Gastroesophageal sphincter (tissue), 4 donors: ENCODE results near the gene SUPT20HL1. TPM values are rescaled to one million over a fixed set of nuclear protein-coding genes. Genes with fewer than 3 reads are reported as not detected.

Source experiments
- ATAC-seq: fragments of 150-250 bp; one replicate; pipeline ENCODE4 v1.9.1; 2016; ENCODE audit warnings: mild to moderate bottlenecking, moderate library complexity
- H3K27ac ChIP-seq, 4 donors: fragments of 200-600 bp; sonication (generic) in 3 of 4; 1 replicate in 3 of 4; 2 replicates in 1 of 4; pipeline ENCODE4 v1.5.1; 2016 to 2019
- H3K27me3 ChIP-seq: fragments of 200-600 bp; sonication (generic); one replicate; pipeline ENCODE4 v1.5.1; 2019
- H3K36me3 ChIP-seq, 2 donors: fragments of 200-600 bp; sonication (generic); one replicate each; pipeline ENCODE4 v1.5.1; 2019; ENCODE audit warnings: control low read depth in 1 of 2
- H3K4me1 ChIP-seq, 3 donors: fragments of 200-600 bp; sonication (generic); 1 replicate in 2 of 3; 2 replicates in 1 of 3; pipeline ENCODE4 v1.5.1; 2016 to 2019; ENCODE audit warnings: control low read depth in 2 of 3
- H3K4me3 ChIP-seq, 2 donors: fragments of 200-600 bp; sonication (generic); one replicate each; pipeline ENCODE4 v1.5.1; 2019; ENCODE audit warnings: mild to moderate bottlenecking in 1 of 2, moderate library complexity in 1 of 2
- H3K9me3 ChIP-seq, 3 donors: fragments of 200-600 bp; sonication (generic); one replicate each; pipeline ENCODE4 v1.5.1; 2017 to 2019; ENCODE audit warnings: control low read depth in 2 of 3
- EP300 ChIP-seq: sonication (generic); formaldehyde crosslinking; IDR thresholded peaks from one replicate; pipeline ENCODE4 v1.6.1; 2017; ENCODE audit warnings: antibody characterized with exemption, mild to moderate bottlenecking
- POLR2A ChIP-seq, 2 donors: fragments of 450-650 bp; IDR thresholded peaks; one replicate each; pipeline ENCODE4 v1.6.1; 2017; ENCODE audit warnings: antibody characterized with exemption in 2 of 2, mild to moderate bottlenecking in 2 of 2, moderate library complexity in 1 of 2
- POLR2AphosphoS5 ChIP-seq: sonication (generic); formaldehyde crosslinking; IDR thresholded peaks from one replicate; pipeline ENCODE4 v1.6.1; 2017; ENCODE audit warnings: antibody characterized with exemption
- WGBS, 2 donors: methylation state at CpG; one replicate each; pipeline ENCODE4 v1.1.5; 2018; ENCODE audit warnings: low coverage in 1 of 2; 5-methylcytosine and 5-hydroxymethylcytosine counted together
- total RNA-seq, 4 donors: library from RNA; depleted of rRNA; stranded (reverse); fragments of >200 nt; gene quantifications; one replicate each; pipeline ENCODE4 v1.1.0, GENCODE V29; 2016
- TF ChIP-seq, protein P1 (sequence below), 4 experiments: fragments of 200-600 bp in 2 of 4; fragments of 450-650 bp in 2 of 4; sonication (generic) in 1 of 4; IDR thresholded peaks; one replicate each; pipeline ENCODE4 v1.5.1; 2017 to 2019; ENCODE audit warnings: antibody characterized with exemption in 4 of 4, mild to moderate bottlenecking in 2 of 4, moderate library complexity in 2 of 4

Gene SUPT20HL1
- total RNA-seq, 4 donors from 2014 or later: 0.12 to 1.4 TPM; not detected in 2

DNA sequence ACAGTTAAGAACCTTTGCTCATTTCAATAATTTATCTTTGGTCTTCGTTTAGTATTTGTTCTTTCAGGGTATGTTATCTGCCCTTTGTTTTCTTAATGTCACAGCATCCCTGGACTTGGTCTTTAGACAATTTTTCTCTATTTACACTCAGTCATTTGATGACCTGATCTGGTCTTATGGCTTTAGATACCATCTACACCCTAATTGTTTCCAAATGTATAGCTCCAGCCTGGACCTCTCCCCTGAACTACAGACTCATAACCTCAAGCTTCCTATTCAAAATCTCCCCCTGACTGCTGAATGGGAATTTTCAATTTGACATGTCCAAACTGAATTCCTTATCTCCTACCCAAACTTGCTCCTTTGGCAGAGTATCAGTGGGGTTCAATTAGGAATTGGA is 42.9 kb upstream of the SUPT20HL1 start:
- WGBS, 2 donors: 20 to 75% methylated on average over 1 of the region's 1 CpG
- ATAC-seq: no peak

DNA sequence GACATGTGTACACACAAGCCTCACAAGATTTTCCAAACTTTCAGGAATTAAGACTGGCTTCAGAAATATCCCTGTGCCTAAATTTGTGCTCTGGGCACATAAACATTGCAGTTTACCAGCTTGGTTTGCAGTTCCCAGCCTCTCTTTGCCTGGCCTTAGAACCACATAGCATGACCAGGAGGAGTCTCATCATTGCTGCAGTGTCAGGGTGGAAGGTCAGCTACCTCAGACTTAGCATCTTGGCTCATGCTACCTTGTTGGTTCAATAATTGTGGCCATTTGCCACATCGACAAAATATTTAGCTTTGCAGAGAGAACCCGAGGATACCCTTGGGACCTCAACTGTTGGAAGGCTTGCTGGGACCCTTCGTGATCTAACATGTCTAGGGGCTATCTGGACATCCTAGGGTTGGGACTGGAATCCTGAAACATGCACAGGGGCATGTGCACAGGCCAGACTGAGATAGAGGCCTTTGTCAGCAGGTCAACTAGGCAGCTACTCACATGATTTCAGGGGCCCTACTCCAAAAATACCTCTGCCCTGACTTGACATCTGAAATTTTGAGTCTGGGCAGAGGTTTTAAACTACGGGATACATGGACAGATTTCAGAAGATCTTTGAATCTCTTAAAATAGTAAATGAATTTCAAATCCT is 38.6 kb upstream of the SUPT20HL1 start:
- no peak for ATAC-seq
- no peak for TF ChIP-seq EP300
- TF ChIP-seq POLR2A (IDR thresholded peaks at IDR 0.05): no peak
- TF ChIP-seq, protein P1, sequence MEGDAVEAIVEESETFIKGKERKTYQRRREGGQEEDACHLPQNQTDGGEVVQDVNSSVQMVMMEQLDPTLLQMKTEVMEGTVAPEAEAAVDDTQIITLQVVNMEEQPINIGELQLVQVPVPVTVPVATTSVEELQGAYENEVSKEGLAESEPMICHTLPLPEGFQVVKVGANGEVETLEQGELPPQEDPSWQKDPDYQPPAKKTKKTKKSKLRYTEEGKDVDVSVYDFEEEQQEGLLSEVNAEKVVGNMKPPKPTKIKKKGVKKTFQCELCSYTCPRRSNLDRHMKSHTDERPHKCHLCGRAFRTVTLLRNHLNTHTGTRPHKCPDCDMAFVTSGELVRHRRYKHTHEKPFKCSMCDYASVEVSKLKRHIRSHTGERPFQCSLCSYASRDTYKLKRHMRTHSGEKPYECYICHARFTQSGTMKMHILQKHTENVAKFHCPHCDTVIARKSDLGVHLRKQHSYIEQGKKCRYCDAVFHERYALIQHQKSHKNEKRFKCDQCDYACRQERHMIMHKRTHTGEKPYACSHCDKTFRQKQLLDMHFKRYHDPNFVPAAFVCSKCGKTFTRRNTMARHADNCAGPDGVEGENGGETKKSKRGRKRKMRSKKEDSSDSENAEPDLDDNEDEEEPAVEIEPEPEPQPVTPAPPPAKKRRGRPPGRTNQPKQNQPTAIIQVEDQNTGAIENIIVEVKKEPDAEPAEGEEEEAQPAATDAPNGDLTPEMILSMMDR (IDR thresholded peaks at IDR 0.05): no peak
- TF ChIP-seq POLR2AphosphoS5: no peak
- no peaks in the 10 kb centered on the region for H3K9me3 ChIP-seq
- 83% methylated on average over 2 of the region's 4 CpGs; no CpG with 5 or more reads in 1 of the 2 donors for WGBS, 2 donors
- H3K4me3 ChIP-seq: no peak overlapping the region
- H3K27me3 ChIP-seq: no peaks in the 10 kb centered on the region
- H3K36me3 ChIP-seq: no peaks in the 10 kb centered on the region
- H3K27ac ChIP-seq: no peak overlapping the region
- H3K4me1 ChIP-seq: no peaks in the 10 kb centered on the region

More for the DNA sequence above, 42.9 kb upstream of the SUPT20HL1 start:
- H3K9me3 ChIP-seq: no peaks in the 10 kb centered on the region
- H3K36me3 ChIP-seq: no peaks in the 10 kb centered on the region
- H3K27ac ChIP-seq: no peak overlapping the region
- TF ChIP-seq EP300 (no peak), POLR2A (IDR thresholded peaks at IDR 0.05) (no peak), POLR2AphosphoS5 (no peak)
- TF ChIP-seq, protein P1 (IDR thresholded peaks at IDR 0.05): no peak
- no peaks in the 10 kb centered on the region for H3K4me1 ChIP-seq
- no peak overlapping the region for H3K4me3 ChIP-seq
- no peaks in the 10 kb centered on the region for H3K27me3 ChIP-seq

DNA sequence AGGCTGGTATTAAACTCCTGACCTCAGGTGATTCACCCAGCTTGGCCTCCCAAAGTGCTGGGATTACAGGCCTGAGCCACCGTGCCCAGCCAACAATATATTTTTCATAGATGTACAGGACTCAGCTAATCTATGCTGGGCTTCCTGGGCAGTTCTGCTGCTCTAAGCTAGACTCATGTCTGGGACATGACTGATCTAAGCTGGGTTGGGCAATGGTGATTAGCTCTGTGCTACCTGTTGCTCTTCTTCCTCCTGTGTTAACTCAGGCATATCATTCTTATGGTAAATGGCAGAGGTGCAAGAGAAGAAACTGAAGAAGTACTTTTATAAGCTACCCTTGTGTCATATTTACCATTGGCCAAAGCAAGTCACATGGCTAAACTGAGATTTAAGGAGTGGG is 35.2 kb upstream of the SUPT20HL1 start:
- no peak overlapping the region for H3K4me3 ChIP-seq
- TF ChIP-seq POLR2A (IDR thresholded peaks at IDR 0.05): no peak
- TF ChIP-seq, protein P1 (IDR thresholded peaks at IDR 0.05): no peak
- no peak for TF ChIP-seq POLR2AphosphoS5
- no peak for TF ChIP-seq EP300
- no CpG with 5 or more reads among the region's 1 CpG for WGBS, 2 donors
- no peaks in the 10 kb centered on the region for H3K36me3 ChIP-seq
- H3K4me1 ChIP-seq: no peaks in the 10 kb centered on the region
- no peak for ATAC-seq
- H3K9me3 ChIP-seq: no peaks in the 10 kb centered on the region
- no peaks in the 10 kb centered on the region for H3K27me3 ChIP-seq
- no peak overlapping the region for H3K27ac ChIP-seq

DNA sequence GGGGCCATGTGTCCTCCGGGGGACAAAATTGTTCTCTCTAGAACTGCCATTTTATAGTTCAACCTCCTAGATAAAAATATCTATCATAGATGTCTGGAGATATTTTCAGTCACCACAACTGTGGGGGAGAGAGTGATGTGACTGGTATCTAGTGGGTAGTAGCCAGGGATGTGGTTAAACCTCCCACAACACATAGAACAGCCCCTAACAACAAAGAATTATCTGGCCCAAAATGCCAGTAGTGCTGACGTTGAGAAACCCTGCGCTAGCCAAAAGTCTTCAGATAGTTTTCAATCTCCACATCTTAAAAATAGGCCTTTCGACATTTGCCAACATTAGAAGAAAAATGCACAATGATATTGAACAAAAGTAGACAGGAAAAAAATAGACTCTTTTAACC is 27.6 kb upstream of the SUPT20HL1 start:
- Histone ChIP-seq H3K4me1 (no peaks in the 10 kb centered on the region), H3K9me3 (no peaks in the 10 kb centered on the region), H3K36me3 (no peaks in the 10 kb centered on the region), H3K27ac (no peak overlapping the region), H3K4me3 (no peak overlapping the region), H3K27me3 (no peaks in the 10 kb centered on the region)
- no peak for ATAC-seq
- no peak for TF ChIP-seq POLR2AphosphoS5
- TF ChIP-seq POLR2A (IDR thresholded peaks at IDR 0.05): no peak
- TF ChIP-seq EP300: no peak
- TF ChIP-seq, protein P1 (IDR thresholded peaks at IDR 0.05): no peak
- WGBS, 2 donors: 58 to 64% methylated on average over 2 to 4 of the region's 4 CpGs

DNA sequence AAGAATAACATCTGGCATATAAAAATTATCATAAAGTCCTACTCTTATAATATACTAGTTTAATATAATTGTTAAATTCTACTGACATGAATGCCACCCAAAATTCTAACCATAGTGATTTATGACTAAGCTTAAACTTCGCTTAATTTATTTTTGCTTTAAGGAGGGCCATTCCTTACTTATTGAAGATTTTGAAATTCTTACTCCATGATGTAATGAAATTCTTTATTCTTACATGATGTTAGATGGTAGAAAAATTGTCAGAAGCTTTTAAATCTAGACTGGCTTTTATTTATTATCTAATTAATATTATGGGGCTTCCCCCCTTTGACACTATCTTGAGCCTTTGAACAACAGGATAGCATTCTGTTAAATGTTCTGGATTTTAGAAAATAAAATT is 27.1 kb upstream of the SUPT20HL1 start:
- no peaks in the 10 kb centered on the region for H3K36me3 ChIP-seq
- 38 to 63% methylated on average over 1 of the region's 1 CpG for WGBS, 2 donors
- ATAC-seq: no peak
- H3K4me3 ChIP-seq: no peak overlapping the region
- no peak overlapping the region for H3K27ac ChIP-seq
- no peaks in the 10 kb centered on the region for H3K9me3 ChIP-seq
- no peaks in the 10 kb centered on the region for H3K4me1 ChIP-seq
- H3K27me3 ChIP-seq: no peaks in the 10 kb centered on the region
- TF ChIP-seq, protein P1 (IDR thresholded peaks at IDR 0.05): no peak
- TF ChIP-seq POLR2A (IDR thresholded peaks at IDR 0.05) (no peak), EP300 (no peak)
